ENCODE measurements around the gene RPL21.

The RPL21 gene

GRCh38 chr13:27304611-27305010 lies 53.3 kb downstream of the RPL21 start:
- H3K27me3 Mint-ChIP-seq: no peaks in the 10 kb centered on the region
- H3K36me3 Mint-ChIP-seq: no peaks in the 10 kb centered on the region
- H3K4me3 Mint-ChIP-seq: no peak overlapping the region
- H3K27ac Mint-ChIP-seq: no peak overlapping the region
- no peak for DNase-seq (ENCODE audit: low spot score in 2 of 2)
- ATAC-seq (ENCODE audit: low read depth): no peak
- H3K9me3 Mint-ChIP-seq: no peaks in the 10 kb centered on the region
- peaks cover 13% of the 10 kb centered on the region for H3K4me1 Mint-ChIP-seq

Data from memory B cell (primary cell).